Measurements from ENCODE around the gene ATP1B3. TPM values are rescaled to one million over a fixed set of nuclear protein-coding genes. Genes with fewer than 3 reads are reported as not detected.

ATP1B3 gene
- polyA plus RNA-seq, 1 of the 3 experiments (the other 2 are of a cell fraction), result 86.3 TPM

DNA sequence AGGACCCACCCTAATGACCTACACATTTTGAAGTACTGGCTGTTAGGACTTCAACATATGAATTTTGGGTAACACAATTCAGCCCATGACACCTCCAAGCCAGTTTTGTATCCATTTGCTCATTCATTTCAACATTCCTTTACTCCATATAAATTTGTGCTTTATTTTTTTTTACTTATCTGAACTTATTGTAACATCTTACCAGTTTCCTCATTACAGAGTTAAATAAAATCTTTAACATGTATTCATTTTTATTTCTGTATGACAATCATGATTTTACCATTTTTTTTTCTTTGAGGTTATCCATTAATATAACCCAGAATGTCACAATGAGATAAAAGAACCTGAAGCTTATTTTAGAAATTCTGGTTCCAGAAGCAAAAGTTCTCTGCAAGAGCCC lies 48.0 kb upstream of the ATP1B3 start:
- no peak for TF ChIP-seq EP300 (IDR thresholded peaks at IDR 0.05; ENCODE audit: borderline replicate concordance in 1 of 2, low read depth in 1 of 2, low read length in 1 of 2)
- no peak for TF ChIP-seq CHD2 (IDR thresholded peaks at IDR 0.05; ENCODE audit: low read length, partially characterized antibody)
- TF ChIP-seq EZH2phosphoT487 (IDR thresholded peaks at IDR 0.05; ENCODE audit: borderline replicate concordance, low read depth), result no peak
- TF ChIP-seq, protein P1, sequence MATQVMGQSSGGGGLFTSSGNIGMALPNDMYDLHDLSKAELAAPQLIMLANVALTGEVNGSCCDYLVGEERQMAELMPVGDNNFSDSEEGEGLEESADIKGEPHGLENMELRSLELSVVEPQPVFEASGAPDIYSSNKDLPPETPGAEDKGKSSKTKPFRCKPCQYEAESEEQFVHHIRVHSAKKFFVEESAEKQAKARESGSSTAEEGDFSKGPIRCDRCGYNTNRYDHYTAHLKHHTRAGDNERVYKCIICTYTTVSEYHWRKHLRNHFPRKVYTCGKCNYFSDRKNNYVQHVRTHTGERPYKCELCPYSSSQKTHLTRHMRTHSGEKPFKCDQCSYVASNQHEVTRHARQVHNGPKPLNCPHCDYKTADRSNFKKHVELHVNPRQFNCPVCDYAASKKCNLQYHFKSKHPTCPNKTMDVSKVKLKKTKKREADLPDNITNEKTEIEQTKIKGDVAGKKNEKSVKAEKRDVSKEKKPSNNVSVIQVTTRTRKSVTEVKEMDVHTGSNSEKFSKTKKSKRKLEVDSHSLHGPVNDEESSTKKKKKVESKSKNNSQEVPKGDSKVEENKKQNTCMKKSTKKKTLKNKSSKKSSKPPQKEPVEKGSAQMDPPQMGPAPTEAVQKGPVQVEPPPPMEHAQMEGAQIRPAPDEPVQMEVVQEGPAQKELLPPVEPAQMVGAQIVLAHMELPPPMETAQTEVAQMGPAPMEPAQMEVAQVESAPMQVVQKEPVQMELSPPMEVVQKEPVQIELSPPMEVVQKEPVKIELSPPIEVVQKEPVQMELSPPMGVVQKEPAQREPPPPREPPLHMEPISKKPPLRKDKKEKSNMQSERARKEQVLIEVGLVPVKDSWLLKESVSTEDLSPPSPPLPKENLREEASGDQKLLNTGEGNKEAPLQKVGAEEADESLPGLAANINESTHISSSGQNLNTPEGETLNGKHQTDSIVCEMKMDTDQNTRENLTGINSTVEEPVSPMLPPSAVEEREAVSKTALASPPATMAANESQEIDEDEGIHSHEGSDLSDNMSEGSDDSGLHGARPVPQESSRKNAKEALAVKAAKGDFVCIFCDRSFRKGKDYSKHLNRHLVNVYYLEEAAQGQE (IDR thresholded peaks at IDR 0.05; ENCODE audit: low read depth, low read length), result no peak
- TF ChIP-seq JUND (IDR thresholded peaks at IDR 0.05), result no peak
- H3K27ac ChIP-seq (ENCODE audit: low read depth in 2 of 2, low read length in 1 of 2), result no peak overlapping the region
- H3K79me2 ChIP-seq (ENCODE audit: insufficient read depth), result no peaks in the 10 kb centered on the region
- no peak overlapping the region for H3K9ac ChIP-seq
- H3F3A ChIP-seq (replicated peaks; ENCODE audit: insufficient read depth), result no peaks in the 10 kb centered on the region
- H4K20me1 ChIP-seq (ENCODE audit: insufficient read depth), result no peaks in the 10 kb centered on the region
- no peak overlapping the region for H3K4me2 ChIP-seq
- H3K9me2 ChIP-seq, result no peaks in the 10 kb centered on the region
- DNase-seq, result no peak
- no peak overlapping the region for H2AFZ ChIP-seq (ENCODE audit: low read depth)
- no peaks in the 10 kb centered on the region; the same call in 1 of the 2 replicates for H3K27me3 ChIP-seq (ENCODE audit: insufficient read depth)
- H3K4me1 ChIP-seq (ENCODE audit: control insufficient read depth in 1 of 2, insufficient read depth in 2 of 2, low read depth in 1 of 2, low read length in 1 of 2), result peaks cover 0 to 13% of the 10 kb centered on the region in 2 experiments; a peak in 1 of 4 replicates
- H3K4me3 ChIP-seq (ENCODE audit: low read depth in 2 of 2, low read length in 1 of 2), result no peak overlapping the region
- no peaks in the 10 kb centered on the region for H3K36me3 ChIP-seq (replicated peaks in 1 of 2; ENCODE audit: control insufficient read depth in 1 of 2, insufficient read depth in 2 of 2, low read length in 1 of 2)
- POLR2A ChIA-PET, result no interaction called here
- H3K9me3 ChIP-seq, result no peaks in the 10 kb centered on the region
- CTCF ChIA-PET, result interaction anchor here (1.1 kb wide), 1 partner anchor 17 kb away, joined by 3 read pairs; no protein-coding TSS in a partner anchor

DNA sequence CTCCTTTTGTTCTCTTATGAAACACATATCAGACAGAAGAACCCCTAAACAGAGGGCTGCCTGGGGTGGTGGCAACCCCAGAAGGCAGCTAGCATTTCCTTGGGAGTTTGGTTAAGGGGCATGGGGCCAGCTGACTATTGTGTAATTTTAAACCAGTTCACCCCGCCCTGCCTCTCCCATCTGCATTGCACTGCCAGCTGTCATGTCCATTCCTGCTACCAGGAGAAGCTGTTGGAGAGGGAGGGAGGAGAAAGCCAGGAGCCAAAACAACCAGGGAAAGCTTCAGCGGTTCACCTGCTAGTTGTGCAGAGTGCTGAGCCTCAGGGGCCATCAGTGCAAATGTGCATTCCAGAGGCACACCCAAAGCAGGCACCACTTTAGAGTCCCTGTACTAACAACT lies 47.6 kb upstream of the ATP1B3 start:
- Histone ChIP-seq H3K4me2 (no peak overlapping the region), H3K27me3 (ENCODE audit: insufficient read depth) (no peaks in the 10 kb centered on the region; the same call in 1 of the 2 replicates), H3K4me1 (ENCODE audit: control insufficient read depth in 1 of 2, insufficient read depth in 2 of 2, low read depth in 1 of 2, low read length in 1 of 2) (peaks cover 0 to 13% of the 10 kb centered on the region in 2 experiments; a peak in 1 of 4 replicates), H3K9me2 (no peaks in the 10 kb centered on the region), H3K9me3 (no peaks in the 10 kb centered on the region), H3K9ac (no peak overlapping the region), H4K20me1 (ENCODE audit: insufficient read depth) (no peaks in the 10 kb centered on the region), H2AFZ (ENCODE audit: low read depth) (no peak overlapping the region), H3K36me3 (replicated peaks in 1 of 2; ENCODE audit: control insufficient read depth in 1 of 2, insufficient read depth in 2 of 2, low read length in 1 of 2) (no peaks in the 10 kb centered on the region), H3K4me3 (ENCODE audit: low read depth in 2 of 2, low read length in 1 of 2) (no peak overlapping the region), H3K79me2 (ENCODE audit: insufficient read depth) (no peaks in the 10 kb centered on the region), H3F3A (replicated peaks; ENCODE audit: insufficient read depth) (no peaks in the 10 kb centered on the region), H3K27ac (ENCODE audit: low read depth in 2 of 2, low read length in 1 of 2) (no peak overlapping the region)
- WGBS (ENCODE audit: low lambda C conversion rate), result 27% methylated on average over 2 of the region's 2 CpGs
- no peak for DNase-seq
- ChIA-PET CTCF (interaction anchor here (1.1 kb wide), 1 partner anchor 16 kb away, joined by 3 read pairs; no protein-coding TSS in a partner anchor), POLR2A (no interaction called here)
- TF ChIP-seq TEAD4 (IDR thresholded peaks at IDR 0.05; ENCODE audit: borderline replicate concordance, insufficient read depth) (no peak), POLR2AphosphoS5 (IDR thresholded peaks at IDR 0.05; ENCODE audit: low read depth, low read length) (no peak), SMC3 (IDR thresholded peaks at IDR 0.05; ENCODE audit: low read depth, low read length) (no peak), MXI1 (IDR thresholded peaks at IDR 0.05; ENCODE audit: low read depth, low read length) (no peak)
- TF ChIP-seq, protein P1 (IDR thresholded peaks at IDR 0.05; ENCODE audit: low read depth, low read length), result no peak

Measured in SK-N-SH (cell line).